HFF-Myc (cell line): ENCODE measurements around the gene POLA1.

Experiments used
- DNase-seq: peaks from one replicate; pipeline ENCODE4 v3.0.0-alpha.2; 2011; ENCODE audit warnings: low read depth; ENCODE audit errors: extremely low read depth
- H3K4me3 ChIP-seq: replicated peaks from 2 replicates; pipeline ENCODE4 v1.5.1; 2011; ENCODE audit warnings: low read depth, mild to moderate bottlenecking, control low read depth, low read length
- CTCF ChIP-seq: IDR thresholded peaks from 2 replicates; pipeline ENCODE4 v1.5.1; 2012; ENCODE audit warnings: mild to moderate bottlenecking, low read depth, low read length, control low read depth; ENCODE audit errors: missing control alignments

The POLA1 gene

GRCh38 chrX:24761306-24761705 is 67.6 kb downstream of the POLA1 start:
- TF ChIP-seq CTCF = no peak
- no peak for DNase-seq
- H3K4me3 ChIP-seq = no peak overlapping the region

DNA sequence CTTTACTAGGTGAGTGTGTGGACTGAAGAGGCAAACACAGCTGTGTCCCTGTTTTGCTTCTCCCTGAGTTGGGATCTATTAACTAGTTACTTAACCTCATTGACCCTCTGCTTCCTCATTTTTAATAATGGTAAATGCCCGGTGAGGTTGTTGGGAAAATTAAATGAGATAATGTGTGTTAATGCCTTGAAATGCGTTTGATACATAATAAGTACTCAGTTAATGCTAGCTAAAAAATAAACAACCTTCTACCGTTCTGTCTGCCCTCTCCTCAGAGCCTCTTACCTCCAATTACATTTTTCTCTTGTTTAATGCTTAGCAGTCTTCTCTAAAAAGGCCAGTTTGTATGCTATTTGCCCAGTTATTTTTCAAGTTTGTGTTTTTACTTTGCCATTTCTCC is 70.3 kb downstream of the POLA1 start:
- no peak for DNase-seq
- no peak overlapping the region for H3K4me3 ChIP-seq
- no peak for TF ChIP-seq CTCF

GRCh38 chrX:24767557-24767956 is 73.8 kb downstream of the POLA1 start:
- DNase-seq = no peak
- H3K4me3 ChIP-seq = no peak overlapping the region
- no peak for TF ChIP-seq CTCF

DNA sequence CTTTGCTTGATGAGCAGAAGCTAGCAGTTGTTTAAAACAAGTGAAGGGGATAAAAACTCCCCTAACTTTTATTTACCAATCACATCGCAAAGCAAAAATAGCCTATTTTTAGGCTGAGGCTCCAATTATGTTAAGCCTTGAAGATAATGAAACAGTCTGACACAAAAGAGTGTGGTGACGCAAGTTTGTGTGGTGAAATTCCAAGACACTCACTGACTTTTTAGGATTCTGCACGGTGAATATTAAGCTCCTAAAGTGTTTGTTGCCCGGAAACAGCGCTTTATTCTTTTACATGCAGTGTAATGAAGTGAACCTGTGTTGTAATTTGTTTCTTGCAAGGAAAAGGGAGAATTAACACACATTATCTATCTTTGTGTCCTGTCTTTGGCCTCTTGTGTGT is 74.8 kb downstream of the POLA1 start:
- no peak for DNase-seq
- no peak for TF ChIP-seq CTCF
- no peak overlapping the region for H3K4me3 ChIP-seq

DNA sequence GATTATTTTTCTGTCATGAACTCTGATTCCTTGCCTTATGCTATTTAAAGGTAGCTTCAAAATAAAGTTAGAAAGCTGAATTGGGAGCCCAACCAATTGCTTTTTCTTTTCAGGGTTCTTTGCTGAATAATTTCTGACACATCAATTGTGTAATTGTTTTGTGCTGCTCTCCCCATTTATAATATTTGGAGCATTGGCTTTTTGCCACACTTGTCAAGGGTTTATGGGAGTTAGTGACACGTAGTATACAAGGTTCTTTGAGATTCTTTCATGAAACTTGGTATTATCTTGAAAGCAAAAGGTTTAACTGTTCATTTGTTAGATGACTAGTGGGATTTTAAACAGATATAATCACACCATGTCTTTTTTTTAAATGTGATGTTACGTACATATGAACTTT is 80.9 kb downstream of the POLA1 start:
- DNase-seq = no peak

DNA sequence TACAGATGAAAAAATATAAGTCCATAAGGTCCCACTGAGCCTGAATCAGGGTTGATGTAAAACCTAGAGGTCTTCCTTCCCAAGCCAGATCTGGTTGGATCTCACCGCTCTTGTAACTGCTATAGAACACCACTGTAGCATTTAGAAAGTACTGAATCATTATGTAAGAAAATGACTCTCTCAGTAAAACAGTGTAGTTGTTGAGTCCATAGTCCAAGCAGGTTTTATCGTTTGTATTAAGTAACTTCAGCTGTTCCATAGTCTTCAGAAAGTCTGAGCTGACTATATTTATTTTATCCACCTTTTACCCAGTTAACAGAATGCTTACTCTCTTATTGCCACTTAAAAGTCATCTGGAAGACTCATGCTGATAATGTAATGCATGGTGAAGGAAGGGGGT is 82.2 kb downstream of the POLA1 start:
- DNase-seq = no peak
- no peak for TF ChIP-seq CTCF

More for the DNA sequence above, 80.9 kb downstream of the POLA1 start:
- TF ChIP-seq CTCF = no peak
- H3K4me3 ChIP-seq = no peak overlapping the region

DNA sequence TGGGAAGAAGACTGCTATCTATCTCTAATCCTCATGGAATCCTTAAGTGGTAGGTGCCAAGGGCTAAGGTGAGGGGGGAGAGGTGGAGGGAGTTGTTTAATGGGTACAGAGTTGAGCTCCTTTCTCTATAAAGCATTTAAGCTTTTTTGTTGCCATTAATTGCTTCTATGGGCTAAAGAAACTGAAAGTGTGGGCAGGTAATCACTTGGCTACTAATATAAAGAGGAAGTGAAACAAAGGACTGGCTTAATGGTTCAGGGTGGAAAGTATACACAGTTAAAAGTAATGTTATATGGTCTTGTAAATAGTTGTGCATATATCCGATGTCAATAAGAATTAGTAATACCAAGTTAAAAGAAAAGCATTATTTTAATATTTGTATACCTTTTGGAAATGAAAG is 83.9 kb downstream of the POLA1 start:
- no peak for DNase-seq
- TF ChIP-seq CTCF = no peak
- H3K4me3 ChIP-seq = no peak overlapping the region

More for the DNA sequence above, 82.2 kb downstream of the POLA1 start:
- no peak overlapping the region for H3K4me3 ChIP-seq
